NCI-H510A (cell line): ENCODE measurements around the gene CD28.

ENCODE experiments used
- DNase-seq: peaks from one replicate; lab custom pipeline; 2025; lab: John Stamatoyannopoulos, UW

The CD28 gene

GRCh38 chr2:203706403-203706802 is at the start of gene CD28:
TSS of gene CD28 (plus strand) at chr2:203706639. CDS start at chr2:203706697, 58 bp downstream.
- no peak for DNase-seq

- no peak for DNase-seq
Measured at GRCh38 chr2:203659331-203660049, 46.9 kb upstream of the CD28 start.

- DNase-seq = no peak
Measured at GRCh38 chr2:203660465-203660864, 46.0 kb upstream of the CD28 start.

- no peak for DNase-seq
Measured at GRCh38 chr2:203661279-203661908, 45.0 kb upstream of the CD28 start.

- no peak for DNase-seq
Measured at GRCh38 chr2:203662487-203662886, 44.0 kb upstream of the CD28 start.

- DNase-seq = no peak
Measured at GRCh38 chr2:203662951-203663350, 43.5 kb upstream of the CD28 start.

- peak; percentile 17 for DNase-seq
Measured at GRCh38 chr2:203664029-203664755, 42.2 kb upstream of the CD28 start.

GRCh38 chr2:203667838-203668237 is 38.6 kb upstream of the CD28 start:
- DNase-seq = no peak

GRCh38 chr2:203669820-203670219 is 36.6 kb upstream of the CD28 start:
- no peak for DNase-seq

GRCh38 chr2:203670939-203671338 is 35.5 kb upstream of the CD28 start:
- DNase-seq = no peak

GRCh38 chr2:203671876-203672275 is 34.6 kb upstream of the CD28 start:
- DNase-seq = no peak

- DNase-seq = no peak
Measured at GRCh38 chr2:203672856-203673255, 33.6 kb upstream of the CD28 start.

GRCh38 chr2:203673933-203674332 is 32.5 kb upstream of the CD28 start:
- DNase-seq = no peak

- DNase-seq = no peak
Measured at GRCh38 chr2:203675086-203675485, 31.4 kb upstream of the CD28 start.

GRCh38 chr2:203678971-203679370 is 27.5 kb upstream of the CD28 start:
- no peak for DNase-seq

GRCh38 chr2:203679401-203679800 is 27.0 kb upstream of the CD28 start:
- DNase-seq = no peak

- no peak for DNase-seq
Measured at GRCh38 chr2:203681978-203682377, 24.5 kb upstream of the CD28 start.

- no peak for DNase-seq
Measured at GRCh38 chr2:203682688-203683130, 23.7 kb upstream of the CD28 start.

GRCh38 chr2:203683421-203683820 is 23.0 kb upstream of the CD28 start:
- no peak for DNase-seq

- no peak for DNase-seq
Measured at GRCh38 chr2:203683932-203684556, 22.4 kb upstream of the CD28 start.

GRCh38 chr2:203685081-203685621 is 21.3 kb upstream of the CD28 start:
- DNase-seq = no peak

- DNase-seq = no peak
Measured at GRCh38 chr2:203685789-203686420, 20.5 kb upstream of the CD28 start.
